Heart left ventricle (tissue), 16 donors: ENCODE measurements around the gene COL19A1. TPM values are rescaled to one million over a fixed set of nuclear protein-coding genes. Genes with fewer than 3 reads are reported as not detected.
"Not testable (repeated sequence)": the region's sequence is repeated elsewhere in the genome, so short reads cannot be mapped to it uniquely, and the experiment has no call there.

ENCODE experiments used
- ATAC-seq, 4 donors: fragments of 200-7000 bp; cut with Tn5 transposase; one replicate each; pipeline ENCODE4 v1.9.1; 2020 to 2022; ENCODE audit warnings: moderate library complexity in 4 of 4, mild to moderate bottlenecking in 3 of 4, moderate number of reproducible peaks in 1 of 4
- DNase-seq, 5 donors: peaks; one replicate each; pipeline ENCODE4 v3.0.0-alpha.2; 2020
- H3K27ac ChIP-seq, 12 donors: fragments of 200-600 bp; sonication (generic) in 4 of 12; one replicate each; pipeline versions ENCODE4 v1.5.0 to v1.8.0; 2016 to 2022; ENCODE audit warnings: mild to moderate bottlenecking in 2 of 12
- H3K27me3 ChIP-seq, 9 donors: fragments of 200-600 bp; sonication (generic) in 2 of 9; one replicate each; pipeline versions ENCODE4 v1.5.1 to v1.8.0; 2016 to 2022; ENCODE audit warnings: mild to moderate bottlenecking in 3 of 9
- H3K36me3 ChIP-seq, 9 donors: fragments of 200-600 bp; sonication (generic) in 2 of 9; one replicate each; pipeline versions ENCODE4 v1.5.0 to v1.8.0; 2018 to 2022; ENCODE audit warnings: mild to moderate bottlenecking in 2 of 9
- H3K4me1 ChIP-seq, 12 donors: fragments of 200-600 bp; sonication (generic) in 4 of 12; one replicate each; pipeline versions ENCODE4 v1.5.0 to v1.8.0; 2016 to 2022; ENCODE audit warnings: mild to moderate bottlenecking in 3 of 12
- H3K4me3 ChIP-seq, 12 donors: fragments of 200-600 bp; sonication (generic) in 4 of 12; one replicate each; pipeline versions ENCODE4 v1.5.0 to v1.8.0; 2017 to 2022; ENCODE audit warnings: mild to moderate bottlenecking in 9 of 12, moderate library complexity in 4 of 12
- H3K9me3 ChIP-seq, 12 donors: fragments of 200-600 bp; sonication (generic) in 4 of 12; one replicate each; pipeline versions ENCODE4 v1.5.0 to v1.8.0; 2016 to 2022; ENCODE audit warnings: mild to moderate bottlenecking in 1 of 12
- POLR2A ChIP-seq, 2 donors: fragments of 450-650 bp; IDR thresholded peaks; one replicate each; pipeline ENCODE4 v1.6.1; 2017; ENCODE audit warnings: antibody characterized with exemption in 2 of 2, mild to moderate bottlenecking in 2 of 2, moderate library complexity in 2 of 2
- WGBS, 4 donors: extraction: QIAGEN DNeasy Blood & Tissue Kit in 2 of 4; methylation state at CpG; one replicate each; pipeline versions ENCODE4 v1.1.5 to v1.1.7; 2013 to 2018; 5-methylcytosine and 5-hydroxymethylcytosine counted together
- intact Hi-C, 10 donors: fragments of 100-400 bp; cut with DNase I; formaldehyde crosslinking; loops; one replicate each; pipeline versions ENCODE4 v1.11.1 to v1.14.2; 2022
- polyA plus RNA-seq, 2 donors: library from polyadenylated mRNA; stranded (reverse); fragments of 200-250 nt; gene quantifications; one replicate each; pipeline ENCODE4 v1.2.3, GENCODE V29; 2013
- total RNA-seq, 9 donors: library from RNA; depleted of rRNA in 2 of 9; stranded (reverse); fragments of >200 nt in 2 of 9; fragmentation: NEBNext Ultra II Directional in 3 of 9; extraction: Animal tissue kit (Norgen Biotek cat#: 25700) in 3 of 9; gene quantifications; one replicate each; pipeline versions ENCODE4 v1.1.0 to v1.2.4, GENCODE V29; 2016 to 2023
- TF ChIP-seq, protein P1 (sequence below), 12 donors: fragments of 200-600 bp; sonication (generic) in 4 of 12; IDR thresholded peaks; one replicate each; pipeline versions ENCODE4 v1.5.0 to v1.8.0; 2018 to 2022; ENCODE audit warnings: antibody characterized with exemption in 12 of 12, mild to moderate bottlenecking in 5 of 12
- donor health status: ischemic (EF 13 %, LVEDD 7.1; RV severe dilation, severe dysfunction).
- donor health status: healthy with polysubstance abuse.
- donor health status: DM: no; HTN: yes; CAD: no.
- donor health status: DM: no; HTN: no; CAD: no.
- donor health status: ischemic (EF 25% LVEDD 6.9; RV normal size, moderate dysfunction).
- donor health status: ischemic (EF 25% LVEDD 5.7; RV mildly dilated, moderate dysfunction).
- donor health status: healthy.
- donor health status: DM: yes; HTN: yes; CAD: no.
- donor health status: ischemic (EF 35%, LVEDD 5.7; RV mildly dilated, moderate dysfunction).
- donor health status: nonischemic (EF 11% LVEDD 7.7; RV severe dilation, severe dysfunction).
- donor health status: DM: yes; HTN: yes; CAD: no.
- donor health status: PGD.
- donor health status: ischemic (EF 29% LVEDD 5.4; RV normal size, mild dysfunction).
- donor health status: nonischemic (EF 23%, LVEDD 6.1; RV moderate dilation, normal function).

COL19A1 gene
- total and polyA plus RNA-seq, 11 donors = 0.69 to 4.6 (median 1.6) TPM

GRCh38 chr6:69819138-69819537 lies 47.2 kb upstream of the COL19A1 start:
- no peak for DNase-seq

DNA sequence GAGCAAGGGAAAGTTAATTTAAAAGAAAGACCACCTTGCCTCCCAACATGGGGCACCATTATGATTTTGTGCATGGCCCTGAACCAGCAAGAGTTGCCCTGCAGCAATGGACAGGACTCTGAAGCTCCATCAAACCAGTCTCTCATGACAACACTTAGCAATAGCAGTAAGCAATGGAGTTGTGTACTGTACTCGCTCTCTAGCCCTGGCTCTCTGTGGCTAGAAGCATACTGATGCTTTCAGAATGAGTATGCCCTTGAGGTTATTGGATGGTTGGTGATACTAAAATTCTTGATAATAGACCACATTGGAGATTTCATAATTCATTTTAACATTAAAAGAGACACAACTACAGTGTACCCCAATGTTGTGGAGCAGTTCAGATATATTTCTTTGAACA lies 46.3 kb upstream of the COL19A1 start:
- no peak for TF ChIP-seq POLR2A (IDR thresholded peaks at IDR 0.05)
- TF ChIP-seq, protein P1, sequence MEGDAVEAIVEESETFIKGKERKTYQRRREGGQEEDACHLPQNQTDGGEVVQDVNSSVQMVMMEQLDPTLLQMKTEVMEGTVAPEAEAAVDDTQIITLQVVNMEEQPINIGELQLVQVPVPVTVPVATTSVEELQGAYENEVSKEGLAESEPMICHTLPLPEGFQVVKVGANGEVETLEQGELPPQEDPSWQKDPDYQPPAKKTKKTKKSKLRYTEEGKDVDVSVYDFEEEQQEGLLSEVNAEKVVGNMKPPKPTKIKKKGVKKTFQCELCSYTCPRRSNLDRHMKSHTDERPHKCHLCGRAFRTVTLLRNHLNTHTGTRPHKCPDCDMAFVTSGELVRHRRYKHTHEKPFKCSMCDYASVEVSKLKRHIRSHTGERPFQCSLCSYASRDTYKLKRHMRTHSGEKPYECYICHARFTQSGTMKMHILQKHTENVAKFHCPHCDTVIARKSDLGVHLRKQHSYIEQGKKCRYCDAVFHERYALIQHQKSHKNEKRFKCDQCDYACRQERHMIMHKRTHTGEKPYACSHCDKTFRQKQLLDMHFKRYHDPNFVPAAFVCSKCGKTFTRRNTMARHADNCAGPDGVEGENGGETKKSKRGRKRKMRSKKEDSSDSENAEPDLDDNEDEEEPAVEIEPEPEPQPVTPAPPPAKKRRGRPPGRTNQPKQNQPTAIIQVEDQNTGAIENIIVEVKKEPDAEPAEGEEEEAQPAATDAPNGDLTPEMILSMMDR (IDR thresholded peaks at IDR 0.05) = no peak
- DNase-seq = no peak
- Histone ChIP-seq H3K4me3 (no peak overlapping the region), H3K36me3 (no peaks in the 10 kb centered on the region), H3K27ac (no peak overlapping the region), H3K27me3 (no peaks in the 10 kb centered on the region), H3K4me1 (peaks cover 0 to 13% (median 0%) of the 10 kb centered on the region in 12 donors), H3K9me3 (peaks cover 0 to 4% (median 0%) of the 10 kb centered on the region in 12 donors)
- WGBS, 4 donors = 91 to 95% (median 94%) methylated on average over 1 of the region's 1 CpG
- ATAC-seq = no peak
- intact Hi-C loops = no loop called here

More at GRCh38 chr6:69819138-69819537, 47.2 kb upstream of the COL19A1 start:
- no peak for ATAC-seq
- Histone ChIP-seq H3K27me3 (no peaks in the 10 kb centered on the region), H3K9me3 (peaks cover 0 to under 1% (median 0%) of the 10 kb centered on the region in 12 donors), H3K27ac (no peak overlapping the region), H3K4me1 (peaks cover 0 to 14% (median 0%) of the 10 kb centered on the region in 12 donors), H3K36me3 (no peaks in the 10 kb centered on the region), H3K4me3 (no peak overlapping the region)
- intact Hi-C loops = no loop called here
- no peak for TF ChIP-seq POLR2A (IDR thresholded peaks at IDR 0.05)
- TF ChIP-seq, protein P1 (IDR thresholded peaks at IDR 0.05) = no peak
- 85 to 95% (median 93%) methylated on average over 4 of the region's 4 CpGs for WGBS, 4 donors

- Histone ChIP-seq H3K27me3 (no peaks in the 10 kb centered on the region), H3K9me3 (peaks cover 0 to 4% (median 0%) of the 10 kb centered on the region in 12 donors), H3K27ac (no peak overlapping the region), H3K4me3 (no peak overlapping the region), H3K36me3 (no peaks in the 10 kb centered on the region), H3K4me1 (peaks cover 0 to 13% (median 0%) of the 10 kb centered on the region in 12 donors)
- intact Hi-C loops = no loop called here
- no peak for ATAC-seq
- WGBS, 4 donors = 81 to 88% (median 84%) methylated on average over 1 of the region's 1 CpG
- no peak for TF ChIP-seq POLR2A (IDR thresholded peaks at IDR 0.05)
- TF ChIP-seq, protein P1 (IDR thresholded peaks at IDR 0.05) = no peak
- DNase-seq = no peak
These were observed 45.9 kb upstream of the COL19A1 start for GRCh38 chr6:69820438-69820837.

DNA sequence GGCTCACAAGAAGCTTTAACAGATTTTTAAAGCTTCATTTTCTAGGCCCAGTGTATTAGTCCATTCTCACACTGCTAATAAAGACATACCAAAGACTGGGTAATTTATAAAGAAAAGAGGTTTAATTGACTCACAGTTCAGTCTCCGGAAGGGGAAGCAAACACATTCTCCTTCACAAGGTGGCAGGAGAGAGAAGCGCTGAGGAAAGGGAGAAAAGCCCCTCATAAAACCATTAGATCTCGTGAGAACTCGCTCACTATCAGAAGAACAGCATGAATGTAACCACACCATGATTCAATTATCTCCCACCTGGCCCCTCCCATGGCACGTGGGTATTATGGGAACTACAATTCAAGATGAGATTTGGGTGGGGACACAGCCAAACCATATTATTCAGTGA lies 42.0 kb upstream of the COL19A1 start:
- DNase-seq, H3K27ac ChIP-seq, H3K9me3 ChIP-seq, ATAC-seq, H3K36me3 ChIP-seq, intact Hi-C loops, H3K4me1 ChIP-seq, H3K4me3 ChIP-seq, H3K27me3 ChIP-seq: not testable (repeated sequence)
- WGBS, 4 donors = 69 to 75% (median 72%) methylated on average over 5 of the region's 5 CpGs

DNA sequence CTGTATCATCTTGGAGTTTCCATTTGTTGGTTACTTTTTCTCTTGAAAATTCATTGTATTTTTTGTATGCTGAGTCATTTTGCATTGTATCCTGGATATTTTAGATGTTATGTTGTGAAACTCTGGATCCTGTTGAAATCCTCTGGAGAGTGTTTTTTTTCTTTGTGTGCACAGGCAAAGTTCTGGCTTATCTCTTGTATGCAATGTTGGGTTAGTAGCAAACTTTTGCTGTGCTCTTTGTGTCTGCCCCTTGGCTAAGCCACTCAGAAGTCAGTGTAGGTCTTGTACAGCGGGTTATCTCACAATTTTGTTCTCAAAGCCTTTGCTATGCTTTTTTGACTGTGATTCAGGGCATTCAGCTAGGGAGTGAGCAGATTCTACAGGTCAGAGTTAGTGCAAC lies 40.5 kb upstream of the COL19A1 start:
- ATAC-seq = no peak
- H3K4me1 ChIP-seq = no peaks in the 10 kb centered on the region

More for the DNA sequence above, 40.5 kb upstream of the COL19A1 start:
- Histone ChIP-seq H3K27me3 (no peaks in the 10 kb centered on the region), H3K27ac (no peak overlapping the region), H3K9me3 (peaks cover 0 to 4% (median 0%) of the 10 kb centered on the region in 12 donors), H3K36me3 (no peaks in the 10 kb centered on the region), H3K4me3 (no peak overlapping the region)
- TF ChIP-seq, protein P1 (IDR thresholded peaks at IDR 0.05) = no peak
- TF ChIP-seq POLR2A (IDR thresholded peaks at IDR 0.05) = no peak
- no peak for DNase-seq
- intact Hi-C loops = no loop called here
- WGBS, 4 donors = 74 to 82% (median 78%) methylated on average over 1 of the region's 1 CpG
